GM19468 (cell line): ENCODE results near the gene FAM131C.

Source experiments
- ATAC-seq: cut with Tn5 transposase; IDR thresholded peaks from one replicate; pipeline ENCODE4 v1.9.1; 2021; ENCODE audit warnings: mild to moderate bottlenecking, moderate library complexity, moderate number of reproducible peaks; ENCODE audit not compliant: unreplicated experiment; ENCODE audit errors: extremely low read depth

FAM131C gene

GRCh38 chr1:16078925-16079656 lies 5.6 kb upstream of the FAM131C start:
- no peak for ATAC-seq

- no peak for ATAC-seq
Observed at GRCh38 chr1:16077406-16078245, 4.2 kb upstream of the FAM131C start.

GRCh38 chr1:16076865-16077238 lies 3.4 kb upstream of the FAM131C start:
- no peak for ATAC-seq

GRCh38 chr1:16076031-16076864 lies 2.8 kb upstream of the FAM131C start:
- ATAC-seq: no peak

- ATAC-seq: no peak
Observed at GRCh38 chr1:16075337-16076030, 2.0 kb upstream of the FAM131C start.

GRCh38 chr1:16074217-16074616 lies 766 bp upstream of the FAM131C start:
- ATAC-seq: no peak

- no peak for ATAC-seq
Observed at GRCh38 chr1:16072616-16073484, 601 bp downstream of the FAM131C start.

GRCh38 chr1:16072095-16072494 lies 1.4 kb downstream of the FAM131C start:
- no peak for ATAC-seq

- no peak for ATAC-seq
Observed at GRCh38 chr1:16071614-16072013, 1.8 kb downstream of the FAM131C start.

- no peak for ATAC-seq
Observed at GRCh38 chr1:16070640-16071355, 2.7 kb downstream of the FAM131C start.

- ATAC-seq: no peak
Observed at GRCh38 chr1:16068356-16069270, 4.8 kb downstream of the FAM131C start.

- ATAC-seq: no peak
Observed at GRCh38 chr1:16067933-16068332, 5.5 kb downstream of the FAM131C start.

GRCh38 chr1:16067127-16067768 lies 6.2 kb downstream of the FAM131C start:
- no peak for ATAC-seq

- ATAC-seq: no peak
Observed at GRCh38 chr1:16066245-16066644, 7.2 kb downstream of the FAM131C start.

GRCh38 chr1:16065269-16065576 lies 8.2 kb downstream of the FAM131C start:
- no peak for ATAC-seq

GRCh38 chr1:16064536-16065268 lies 8.7 kb downstream of the FAM131C start:
- ATAC-seq: no peak

- ATAC-seq: no peak
Observed at GRCh38 chr1:16063921-16064320, 9.5 kb downstream of the FAM131C start.
